ENCODE results near the gene MPLKIP. TPM values are rescaled to one million over a fixed set of nuclear protein-coding genes. Genes with fewer than 3 reads are reported as not detected.
A peak's percentile ranks its signal among the peaks of the same experiment; 100 is the strongest.
"Not testable (repeated sequence)": the region's sequence is repeated elsewhere in the genome, so short reads cannot be mapped to it uniquely, and the experiment has no call there.

MPLKIP gene
- total RNA-seq, 1 experiment from 2014 or later: 43.2 TPM

- H2BK12ac ChIP-seq (ENCODE audit: insufficient read length, low read depth, low read length); H2BK15ac ChIP-seq (ENCODE audit: low read depth, low read length); H3K9me3 ChIP-seq (ENCODE audit: control insufficient read depth, low read depth, low read length); H3K4me2 ChIP-seq (ENCODE audit: insufficient read depth, insufficient read length, low read length); H2AFZ ChIP-seq (ENCODE audit: low read length); H3K18ac ChIP-seq (ENCODE audit: insufficient read length, low read depth, low read length); H2BK120ac ChIP-seq (ENCODE audit: low read depth, low read length, poor library complexity, severe bottlenecking); H3K27me3 Mint-ChIP-seq (ENCODE audit: low read depth); H3K23ac ChIP-seq (ENCODE audit: insufficient read length, low read depth, low read length); H3K4me1 Mint-ChIP-seq; H3K27me3 ChIP-seq (ENCODE audit: insufficient read depth, low read length); H3K79me1 ChIP-seq (ENCODE audit: insufficient read depth, low read depth, low read length, poor library complexity, severe bottlenecking); DNase-seq; H4K5ac ChIP-seq (ENCODE audit: insufficient read length, low read depth, low read length); H4K91ac ChIP-seq (ENCODE audit: insufficient read length, low read depth, low read length); H3K4ac ChIP-seq (ENCODE audit: low read depth, low read length); H3T11ph ChIP-seq (ENCODE audit: low read length); H3K14ac ChIP-seq (ENCODE audit: insufficient read depth, low read length); H3K36me3 Mint-ChIP-seq (ENCODE audit: insufficient read depth in 1 of 3, low read depth in 3 of 3); H3K4me1 ChIP-seq (ENCODE audit: insufficient read depth, low read length); H3K27ac ChIP-seq (ENCODE audit: insufficient read length, low read depth, low read length); H2AK5ac ChIP-seq (ENCODE audit: insufficient read length, low read length); H3K23me2 ChIP-seq (ENCODE audit: insufficient read length, low read depth, low read length, poor library complexity, severe bottlenecking); H4K8ac ChIP-seq (replicated peaks; ENCODE audit: insufficient read length, low read depth, low read length); H3K9me3 Mint-ChIP-seq; H3K27ac Mint-ChIP-seq; H2BK20ac ChIP-seq (ENCODE audit: low read depth, low read length, poor library complexity, severe bottlenecking); H3K79me2 ChIP-seq (ENCODE audit: insufficient read depth, low read length); H3K9ac ChIP-seq (ENCODE audit: extremely low read depth, insufficient read length, low read length); H3K4me3 Mint-ChIP-seq; H4K20me1 ChIP-seq (ENCODE audit: control insufficient read depth, insufficient read depth, insufficient read length); H2BK5ac ChIP-seq (ENCODE audit: insufficient read length, low read length); H3K56ac ChIP-seq (ENCODE audit: insufficient read length, low read depth, low read length): not testable (repeated sequence)
- WGBS (ENCODE audit: extremely low coverage, insufficient read length, low lambda C conversion rate): no CpG with 5 or more reads among the region's 13 CpGs
These were observed 38.7 kb upstream of the MPLKIP start for GRCh38 chr7:40173121-40173520.

GRCh38 chr7:40168266-40168665, 33.8 kb upstream of the MPLKIP start:
- H3K4me1 Mint-ChIP-seq; H3K4me2 ChIP-seq (ENCODE audit: insufficient read depth, insufficient read length, low read length); H3K79me1 ChIP-seq (ENCODE audit: insufficient read depth, low read depth, low read length, poor library complexity, severe bottlenecking); H3K18ac ChIP-seq (ENCODE audit: insufficient read length, low read depth, low read length); H3K27me3 Mint-ChIP-seq (ENCODE audit: low read depth); H2BK20ac ChIP-seq (ENCODE audit: low read depth, low read length, poor library complexity, severe bottlenecking); H3K36me3 Mint-ChIP-seq (ENCODE audit: insufficient read depth in 1 of 3, low read depth in 3 of 3); H4K20me1 ChIP-seq (ENCODE audit: control insufficient read depth, insufficient read depth, insufficient read length); H3K9me3 ChIP-seq (ENCODE audit: control insufficient read depth, low read depth, low read length); H3K23me2 ChIP-seq (ENCODE audit: insufficient read length, low read depth, low read length, poor library complexity, severe bottlenecking); H2BK12ac ChIP-seq (ENCODE audit: insufficient read length, low read depth, low read length); H3K4me3 Mint-ChIP-seq; H4K5ac ChIP-seq (ENCODE audit: insufficient read length, low read depth, low read length); DNase-seq; H3K27me3 ChIP-seq (ENCODE audit: insufficient read depth, low read length); H2AFZ ChIP-seq (ENCODE audit: low read length); H3K79me2 ChIP-seq (ENCODE audit: insufficient read depth, low read length); H2AK5ac ChIP-seq (ENCODE audit: insufficient read length, low read length); H2BK5ac ChIP-seq (ENCODE audit: insufficient read length, low read length); H2BK120ac ChIP-seq (ENCODE audit: low read depth, low read length, poor library complexity, severe bottlenecking); H3K4ac ChIP-seq (ENCODE audit: low read depth, low read length); H3K9me3 Mint-ChIP-seq; H3K4me1 ChIP-seq (ENCODE audit: insufficient read depth, low read length); H3K23ac ChIP-seq (ENCODE audit: insufficient read length, low read depth, low read length); H4K91ac ChIP-seq (ENCODE audit: insufficient read length, low read depth, low read length); H3K14ac ChIP-seq (ENCODE audit: insufficient read depth, low read length); H3T11ph ChIP-seq (ENCODE audit: low read length); H3K27ac ChIP-seq (ENCODE audit: insufficient read length, low read depth, low read length); H2BK15ac ChIP-seq (ENCODE audit: low read depth, low read length); H3K56ac ChIP-seq (ENCODE audit: insufficient read length, low read depth, low read length); H3K9ac ChIP-seq (ENCODE audit: extremely low read depth, insufficient read length, low read length); H4K8ac ChIP-seq (replicated peaks; ENCODE audit: insufficient read length, low read depth, low read length): not testable (repeated sequence)
- peak overlapping the region in 1 of 3 experiments; percentile 8; a peak in 2 of 7 replicates for H3K27ac Mint-ChIP-seq
- WGBS (ENCODE audit: extremely low coverage, insufficient read length, low lambda C conversion rate): no CpG with 5 or more reads among the region's 3 CpGs
